ENCODE results near the gene SLC27A3. TPM values are rescaled to one million over a fixed set of nuclear protein-coding genes. Genes with fewer than 3 reads are reported as not detected.
A peak's percentile ranks its signal among the peaks of the same experiment; 100 is the strongest.

Gene SLC27A3
- total RNA-seq, 4 donors from 2014 or later = 12.3 to 124 (median 22.0) TPM

- TF ChIP-seq POLR2A (IDR thresholded peaks at IDR 0.05) = no peak
- no peak for TF ChIP-seq CTCF (IDR thresholded peaks at IDR 0.05)
- no peaks in the 10 kb centered on the region for H3K27me3 ChIP-seq
- peaks cover 0 to 94% (median 0%) of the 10 kb centered on the region in 3 donors for H3K36me3 ChIP-seq
- no peak for DNase-seq
- H3K4me3 ChIP-seq = no peak overlapping the region
- H3K9me3 ChIP-seq = no peaks in the 10 kb centered on the region
- H3K4me1 ChIP-seq = peaks cover 0 to 16% (median 0%) of the 10 kb centered on the region in 4 donors
- H3K27ac ChIP-seq = peak overlapping the region in 2 of 4 donors; percentile 36 to 37
Observed at GRCh38 chr1:153767519-153767918, 7.7 kb upstream of the SLC27A3 start.

GRCh38 chr1:153768316-153769181 is 6.7 kb upstream of the SLC27A3 start:
- Histone ChIP-seq H3K4me1 (peaks cover 0 to 16% (median 0%) of the 10 kb centered on the region in 4 donors), H3K36me3 (peaks cover 0 to 90% (median 0%) of the 10 kb centered on the region in 3 donors)

GRCh38 chr1:153769221-153769620 is 6.0 kb upstream of the SLC27A3 start:
- DNase-seq = no peak
- peaks cover 0 to 16% (median 0%) of the 10 kb centered on the region in 4 donors for H3K4me1 ChIP-seq
- H3K4me3 ChIP-seq = no peak overlapping the region
- H3K27ac ChIP-seq = peak overlapping the region in 2 of 4 donors; percentile 35 to 36
- no peaks in the 10 kb centered on the region for H3K9me3 ChIP-seq
- H3K36me3 ChIP-seq = peaks cover 0 to 83% (median 0%) of the 10 kb centered on the region in 3 donors
- no peaks in the 10 kb centered on the region for H3K27me3 ChIP-seq
- TF ChIP-seq CTCF (IDR thresholded peaks at IDR 0.05) (no peak), POLR2A (IDR thresholded peaks at IDR 0.05) (no peak)

More at GRCh38 chr1:153768316-153769181, 6.7 kb upstream of the SLC27A3 start:
- peak overlapping the region in 2 of 4 donors; percentile 36 to 37 for H3K27ac ChIP-seq
- no peaks in the 10 kb centered on the region for H3K27me3 ChIP-seq
- H3K4me3 ChIP-seq = no peak overlapping the region
- DNase-seq = no peak
- TF ChIP-seq POLR2A (IDR thresholded peaks at IDR 0.05) (no peak), CTCF (IDR thresholded peaks at IDR 0.05) (no peak)
- H3K9me3 ChIP-seq = no peaks in the 10 kb centered on the region

GRCh38 chr1:153770797-153771196 is 4.4 kb upstream of the SLC27A3 start:
- H3K27ac ChIP-seq = no peak overlapping the region
- no peaks in the 10 kb centered on the region for H3K9me3 ChIP-seq
- H3K4me3 ChIP-seq = no peak overlapping the region
- peaks cover 0 to 25% (median 6%) of the 10 kb centered on the region in 4 donors for H3K4me1 ChIP-seq
- no peak for DNase-seq
- no peaks in the 10 kb centered on the region for H3K27me3 ChIP-seq
- H3K36me3 ChIP-seq = peaks cover 0 to 68% (median 0%) of the 10 kb centered on the region in 3 donors
- no peak for TF ChIP-seq CTCF (IDR thresholded peaks at IDR 0.05)
- no peak for TF ChIP-seq POLR2A (IDR thresholded peaks at IDR 0.05)

- Histone ChIP-seq H3K4me1 (peaks cover under 1 to 27% (median 9%) of the 10 kb centered on the region in 4 donors), H3K4me3 (no peak overlapping the region), H3K27ac (peak overlapping the region in 1 of 4 donors; percentile 35), H3K27me3 (no peaks in the 10 kb centered on the region), H3K9me3 (no peaks in the 10 kb centered on the region), H3K36me3 (peaks cover 0 to 64% (median 0%) of the 10 kb centered on the region in 3 donors)
- DNase-seq = no peak
- no peak for TF ChIP-seq CTCF (IDR thresholded peaks at IDR 0.05)
Observed at GRCh38 chr1:153771261-153771660, 3.9 kb upstream of the SLC27A3 start.

Measured in Peyer's patch (tissue), 4 donors.